PC-9 (cell line): ENCODE results near the gene IMPG2. TPM values are rescaled to one million over a fixed set of nuclear protein-coding genes. Genes with fewer than 3 reads are reported as not detected.

Source experiments
- BruUV-seq: library from RNA; stranded (reverse); fragments of 400-500 nt; replicated peaks from 2 replicates; lab custom pipeline; 2021; lab: Mats Ljungman, UMichigan
- CTCF ChIA-PET: fragments of 300-600 bp; sonication (Branson Sonifier 250); formaldehyde crosslinking; loops from one replicate; lab custom pipeline; 2022; ENCODE audit warnings: antibody characterized with exemption; lab: Charles Lee
- POLR2A ChIA-PET: fragments of 300-600 bp; sonication (Branson Sonifier 250); formaldehyde crosslinking; loops from one replicate; lab custom pipeline; 2022; ENCODE audit warnings: antibody characterized with exemption; ENCODE audit not compliant: unreplicated experiment; lab: Charles Lee
- DNase-seq, 2 experiments: peaks; one replicate each; pipeline versions ENCODE4 v3.0.0 to v3.0.0-alpha.2; 2015 to 2022; ENCODE audit warnings: mixed read lengths in 1 of 2
- H2AFZ ChIP-seq: fragments of 200-600 bp; sonication (generic); 2 replicates; pipeline ENCODE4 v1.8.1; 2017; ENCODE audit warnings: antibody characterized with exemption
- H3F3A ChIP-seq: fragments of 200-600 bp; sonication (generic); 2 replicates; pipeline ENCODE4 v1.8.1; 2017; ENCODE audit warnings: antibody characterized with exemption, mild to moderate bottlenecking, low read depth; ENCODE audit not compliant: insufficient read depth
- H3K27ac ChIP-seq: fragments of 200-600 bp; sonication (generic); 2 replicates; pipeline ENCODE4 v1.6.1; 2016; ENCODE audit warnings: mixed run types
- H3K27me3 ChIP-seq: fragments of 200-600 bp; sonication (generic); 2 replicates; pipeline ENCODE4 v1.6.1; 2016; ENCODE audit warnings: low read depth, mixed run types; ENCODE audit not compliant: insufficient read depth
- H3K36me3 ChIP-seq: fragments of 200-600 bp; sonication (generic); 2 replicates; pipeline ENCODE4 v1.6.1; 2016; ENCODE audit warnings: low read depth, mixed run types
- H3K4me1 ChIP-seq: fragments of 200-600 bp; sonication (generic); replicated peaks from 2 replicates; pipeline ENCODE4 v1.6.1; 2016; ENCODE audit warnings: mixed run types; ENCODE audit not compliant: insufficient read depth
- H3K4me2 ChIP-seq: fragments of 200-600 bp; sonication (generic); 2 replicates; pipeline ENCODE4 v1.6.1; 2017; ENCODE audit warnings: mixed run types
- H3K4me3 ChIP-seq: fragments of 200-600 bp; sonication (generic); 2 replicates; pipeline ENCODE4 v1.6.1; 2016; ENCODE audit warnings: mixed run types
- H3K79me2 ChIP-seq: fragments of 200-600 bp; sonication (generic); 2 replicates; pipeline ENCODE4 v1.6.1; 2017; ENCODE audit warnings: low read depth, mixed run types
- H3K9me2 ChIP-seq: fragments of 200-600 bp; sonication (generic); 2 replicates; pipeline ENCODE4 v1.8.1; 2017; ENCODE audit warnings: mild to moderate bottlenecking; ENCODE audit not compliant: insufficient read depth
- H3K9me3 ChIP-seq: fragments of 200-600 bp; sonication (generic); 2 replicates; pipeline ENCODE4 v1.8.1; 2016; ENCODE audit warnings: low read depth; ENCODE audit not compliant: insufficient read depth
- H4K20me1 ChIP-seq: fragments of 200-600 bp; sonication (generic); 2 replicates; pipeline ENCODE4 v1.8.1; 2017; ENCODE audit not compliant: insufficient read depth
- CTCF ChIP-seq: fragments of 200-600 bp; sonication (generic); conservative IDR thresholded peaks from 2 replicates; pipeline ENCODE4 v1.6.1; 2017; ENCODE audit warnings: mixed run types, antibody characterized with exemption, mild to moderate bottlenecking, moderate library complexity
- EZH2 ChIP-seq: fragments of 200-600 bp; sonication (generic); IDR thresholded peaks from 2 replicates; pipeline ENCODE4 v1.8.0; 2017; ENCODE audit warnings: antibody characterized with exemption, low read depth
- intact Hi-C: fragments of 100-400 bp; cut with micrococcal nuclease; formaldehyde crosslinking; loops from one replicate; pipeline ENCODE4 v1.10.0; 2022; ENCODE audit not compliant: unreplicated experiment
- total RNA-seq: library from RNA; stranded (reverse); gene quantifications from 2 replicates; pipeline ENCODE4 v1.2.3, GENCODE V29; 2021

The IMPG2 gene
- total RNA-seq, 1 experiment from 2014 or later: 0.11 TPM

- Histone ChIP-seq H3K4me3 (no peak overlapping the region), H3K4me2 (no peak overlapping the region), H3K9me3 (no peaks in the 10 kb centered on the region), H3K36me3 (no peaks in the 10 kb centered on the region), H3K9me2 (no peaks in the 10 kb centered on the region), H4K20me1 (no peaks in the 10 kb centered on the region), H3K4me1 (no peaks in the 10 kb centered on the region), H3K79me2 (no peaks in the 10 kb centered on the region), H3K27ac (no peak overlapping the region), H3F3A (no peaks in the 10 kb centered on the region), H2AFZ (no peak overlapping the region), H3K27me3 (no peaks in the 10 kb centered on the region)
- no peak for TF ChIP-seq CTCF
- no peak for TF ChIP-seq EZH2
- CTCF ChIA-PET: interaction anchor here (0.5 kb wide), 1 partner anchor 322 kb away, joined by 3 read pairs; no protein-coding TSS in a partner anchor
- POLR2A ChIA-PET: no interaction called here
- intact Hi-C loops: no loop called here
- no TSS peak for BruUV-seq
- DNase-seq: no peak
These were observed 67.4 kb downstream of the IMPG2 start for GRCh38 chr3:101252945-101253344.

- H3K79me2 ChIP-seq: no peaks in the 10 kb centered on the region
- no peak for TF ChIP-seq CTCF
- TF ChIP-seq EZH2: no peak
- H3K9me3 ChIP-seq: no peaks in the 10 kb centered on the region
- H3K36me3 ChIP-seq: no peaks in the 10 kb centered on the region
- H2AFZ ChIP-seq: no peak overlapping the region
- H3F3A ChIP-seq: no peaks in the 10 kb centered on the region
- BruUV-seq: no TSS peak
- H4K20me1 ChIP-seq: no peaks in the 10 kb centered on the region
- DNase-seq: no peak
- no peaks in the 10 kb centered on the region for H3K27me3 ChIP-seq
- H3K4me2 ChIP-seq: no peak overlapping the region
- H3K27ac ChIP-seq: no peak overlapping the region
- no peak overlapping the region for H3K4me3 ChIP-seq
- ChIA-PET POLR2A (interaction anchor here (0.5 kb wide), 1 partner anchor 1213 kb away, joined by 3 read pairs; no protein-coding TSS in a partner anchor), CTCF (no interaction called here)
- intact Hi-C loops: no loop called here
- no peaks in the 10 kb centered on the region for H3K9me2 ChIP-seq
- H3K4me1 ChIP-seq: no peaks in the 10 kb centered on the region
These were observed 68.1 kb downstream of the IMPG2 start for GRCh38 chr3:101252307-101252706.

GRCh38 chr3:101251441-101251840 is 68.9 kb downstream of the IMPG2 start:
- H3K4me3 ChIP-seq: no peak overlapping the region
- H3K27me3 ChIP-seq: no peaks in the 10 kb centered on the region
- no peaks in the 10 kb centered on the region for H3K9me3 ChIP-seq
- no peak overlapping the region for H3K4me2 ChIP-seq
- BruUV-seq: no TSS peak
- no peaks in the 10 kb centered on the region for H4K20me1 ChIP-seq
- H3K9me2 ChIP-seq: no peaks in the 10 kb centered on the region
- CTCF ChIA-PET: no interaction called here
- TF ChIP-seq EZH2 (no peak), CTCF (no peak)
- DNase-seq: no peak
- H3K4me1 ChIP-seq: no peaks in the 10 kb centered on the region
- H2AFZ ChIP-seq: no peak overlapping the region
- no peak overlapping the region for H3K27ac ChIP-seq
- POLR2A ChIA-PET: interaction anchor here (0.5 kb wide), 1 partner anchor 59 kb away, joined by 8 read pairs; no protein-coding TSS in a partner anchor
- H3F3A ChIP-seq: no peaks in the 10 kb centered on the region
- no peaks in the 10 kb centered on the region for H3K36me3 ChIP-seq
- H3K79me2 ChIP-seq: no peaks in the 10 kb centered on the region
- intact Hi-C loops: no loop called here
